Stimulated activated CD8-positive, alpha-beta memory T cell treated with anti-CD3 and anti-CD28 coated beads, Interleukin-15, amount 100 ng/mL, for 24 hours (primary cell): Measurements from ENCODE around the gene STRN.
"Not testable (repeated sequence)": the region's sequence is repeated elsewhere in the genome, so short reads cannot be mapped to it uniquely, and the experiment has no call there.

ENCODE experiments used
- DNase-seq: peaks from one replicate; pipeline ENCODE4 v3.0.0-alpha.2; 2020; ENCODE audit warnings: low read depth

The STRN gene

GRCh38 chr2:36963734-36964133 lies 2.6 kb downstream of the STRN start:
- no peak for DNase-seq

DNA sequence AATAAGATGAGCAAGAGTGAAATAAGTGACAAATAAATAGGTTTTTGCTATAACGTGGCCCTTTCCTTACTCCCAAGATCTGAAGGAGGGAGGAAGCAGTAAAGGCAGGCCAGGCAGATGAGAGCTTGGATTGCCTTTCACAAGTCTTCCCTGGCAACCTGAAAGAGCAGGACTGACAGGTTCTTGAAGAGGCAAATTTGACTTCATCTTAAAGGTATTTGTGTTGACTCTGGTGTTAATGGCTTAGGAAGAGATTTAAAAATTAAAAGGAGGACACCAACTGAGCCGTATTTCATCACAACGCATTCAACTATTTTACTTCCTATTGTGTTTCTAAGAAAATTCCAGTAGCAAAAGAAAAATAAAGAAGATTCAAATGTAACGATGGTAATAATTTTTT lies 3.2 kb downstream of the STRN start:
- DNase-seq: no peak

DNA sequence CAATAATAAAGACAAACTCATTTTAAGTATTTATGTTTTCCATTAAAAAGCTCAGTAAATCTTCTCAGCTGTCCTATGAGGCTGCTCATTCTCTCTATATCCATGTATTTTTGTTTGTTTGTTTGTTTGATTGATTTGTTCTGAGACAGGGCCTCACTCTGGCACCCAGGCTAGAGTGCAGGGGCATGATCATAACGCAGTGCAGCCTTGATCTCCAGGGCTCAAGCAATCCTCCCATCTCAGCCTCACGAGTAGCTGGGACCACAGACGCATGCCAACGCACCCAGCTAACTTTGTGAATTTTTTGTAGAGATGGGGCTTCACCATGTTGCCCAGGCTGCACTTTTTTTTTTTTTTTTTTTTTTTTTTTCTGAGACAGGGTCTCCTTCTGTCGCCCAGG lies 5.6 kb downstream of the STRN start:
- no peak for DNase-seq

- no peak for DNase-seq
Observed at GRCh38 chr2:36960005-36960675, 6.2 kb downstream of the STRN start.

GRCh38 chr2:36954977-36955607 lies 11.2 kb downstream of the STRN start:
- no peak for DNase-seq

- no peak for DNase-seq
Observed at GRCh38 chr2:36952748-36953197, 13.6 kb downstream of the STRN start.

GRCh38 chr2:36951574-36951973 lies 14.8 kb downstream of the STRN start:
- DNase-seq: no peak

GRCh38 chr2:36951027-36951518 lies 15.3 kb downstream of the STRN start:
- DNase-seq: no peak

DNA sequence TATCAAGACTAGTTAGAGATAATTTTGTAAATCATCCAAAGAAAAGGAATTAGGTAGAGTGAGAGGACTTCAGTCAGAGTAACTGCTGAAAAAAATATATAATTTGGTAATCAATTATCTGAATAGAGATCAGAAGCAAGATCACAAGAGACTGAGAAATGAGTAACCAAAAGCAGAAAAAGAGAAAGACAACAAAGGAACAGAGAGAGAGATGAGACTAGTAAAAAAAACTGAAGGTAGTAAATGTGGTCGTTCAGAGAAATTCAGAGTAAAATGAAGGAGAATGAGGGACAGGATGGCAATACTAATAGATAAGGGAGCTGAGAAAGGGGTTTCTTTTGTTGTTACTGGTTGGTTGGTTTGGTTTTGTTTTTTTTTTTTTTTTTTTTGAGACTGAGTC lies 16.5 kb downstream of the STRN start:
- no peak for DNase-seq

DNA sequence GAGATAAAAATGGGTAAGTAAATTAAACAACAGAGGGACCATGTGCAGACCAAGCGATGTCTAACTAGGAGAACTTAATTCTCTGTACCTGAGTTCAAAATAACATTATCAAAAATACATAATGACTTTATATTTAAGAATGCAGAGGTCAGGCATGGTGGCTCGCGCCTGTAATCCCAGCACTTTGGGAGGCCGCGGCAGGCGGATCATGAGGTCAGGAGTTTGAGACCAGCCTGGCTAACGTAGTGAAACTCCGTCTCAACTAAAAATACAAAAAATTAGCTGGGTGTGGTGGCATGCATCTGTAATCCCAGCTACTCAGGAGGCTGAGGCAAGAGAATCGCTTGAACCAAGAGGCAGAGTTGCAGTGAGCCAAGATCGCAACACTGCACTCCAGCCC lies 21.1 kb downstream of the STRN start:
- DNase-seq: not testable (repeated sequence)

- DNase-seq: no peak
Observed at GRCh38 chr2:36941867-36942266, 24.5 kb downstream of the STRN start.

- not testable (repeated sequence) for DNase-seq
Observed at GRCh38 chr2:36936526-36936925, 29.8 kb downstream of the STRN start.

GRCh38 chr2:36931688-36932087 lies 34.6 kb downstream of the STRN start:
- not testable (repeated sequence) for DNase-seq

GRCh38 chr2:36930787-36931410 lies 35.4 kb downstream of the STRN start:
- not testable (repeated sequence) for DNase-seq

GRCh38 chr2:36926175-36927132 lies 39.9 kb downstream of the STRN start:
- DNase-seq: not testable (repeated sequence)

DNA sequence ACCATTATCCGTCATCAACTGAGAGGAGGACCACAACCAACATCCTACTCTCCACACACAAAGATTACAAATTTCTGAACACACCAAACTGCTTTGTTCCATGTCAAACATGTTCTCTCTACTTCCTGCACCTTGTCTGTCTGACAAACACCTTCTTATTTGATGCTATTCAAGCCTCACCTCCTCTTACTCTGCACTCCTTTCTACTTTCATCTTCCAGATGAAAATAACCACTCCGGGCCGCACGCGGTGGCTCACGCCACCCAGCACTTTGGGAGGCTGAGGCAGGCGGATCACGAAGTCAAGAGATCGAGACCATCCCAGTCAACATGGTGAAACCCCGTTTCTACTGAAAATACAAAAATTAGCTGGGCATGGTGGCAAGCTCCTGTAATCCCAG lies 43.7 kb downstream of the STRN start:
- DNase-seq: not testable (repeated sequence)

DNA sequence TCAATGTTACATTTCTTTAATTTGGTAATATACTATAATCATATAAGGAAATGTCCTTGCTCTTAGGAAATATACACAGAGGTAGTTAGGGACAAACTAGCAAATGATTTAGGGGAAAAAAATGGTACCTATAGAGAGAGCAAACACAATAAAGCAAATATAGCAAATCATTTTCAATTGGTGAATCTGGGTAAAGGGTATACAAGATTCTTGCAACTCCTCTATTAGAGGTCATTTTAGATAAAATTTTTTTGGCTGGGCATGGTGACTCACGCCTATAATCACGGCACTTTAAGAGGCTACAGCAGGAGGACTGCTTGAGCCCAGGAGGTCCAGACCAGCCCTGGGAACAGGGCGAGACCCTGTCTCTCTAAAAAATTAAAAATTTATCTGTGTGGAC lies 44.4 kb downstream of the STRN start:
- no peak for DNase-seq

DNA sequence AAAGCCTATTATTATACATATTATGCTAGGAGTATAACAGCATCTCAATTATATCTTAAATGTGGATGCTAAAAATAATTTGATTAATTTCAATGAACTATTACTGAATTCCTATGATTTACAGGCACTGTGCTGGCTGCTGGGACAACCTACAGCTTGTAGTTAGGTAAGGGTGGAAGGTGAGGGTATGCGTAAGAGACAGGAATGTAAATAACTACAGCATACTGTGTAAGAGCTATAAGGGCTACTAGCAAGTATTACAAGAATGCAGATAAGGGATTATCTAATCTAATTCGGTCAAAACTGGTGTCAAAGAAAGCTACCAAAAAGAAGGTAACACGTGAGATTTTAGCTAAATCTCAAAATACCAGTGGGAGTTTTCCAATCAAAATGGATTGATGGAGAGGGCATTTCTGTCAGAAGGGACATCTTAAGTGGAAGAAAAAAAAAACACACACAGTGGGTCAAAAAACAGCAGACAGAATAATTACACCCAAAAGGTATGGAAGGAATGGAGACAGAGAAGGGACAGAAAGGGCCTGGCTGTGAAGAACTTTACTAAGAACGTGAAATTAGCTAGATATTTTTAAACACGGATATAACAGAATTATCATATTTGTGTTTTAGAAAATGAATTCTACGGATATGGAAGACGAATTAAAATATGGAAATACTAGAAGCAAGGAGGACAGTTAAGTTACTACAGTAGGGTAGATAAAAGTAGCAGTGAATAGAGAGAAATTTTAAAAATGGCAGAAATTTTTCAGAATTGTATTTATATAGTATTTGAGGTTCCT lies 47.1 kb downstream of the STRN start:
- no peak for DNase-seq

- no peak for DNase-seq
Observed at GRCh38 chr2:36918307-36918706, 48.0 kb downstream of the STRN start.

GRCh38 chr2:36915627-36916026 lies 50.7 kb downstream of the STRN start:
- no peak for DNase-seq

GRCh38 chr2:36912695-36913094 lies 53.6 kb downstream of the STRN start:
- no peak for DNase-seq
